NCI-H1694 treated with DMSO at 0.1 percent for 48 hours (cell line): ENCODE results near the gene KCNA1.

ENCODE experiments used
- DNase-seq: peaks from one replicate; lab custom pipeline; 2025; lab: John Stamatoyannopoulos, UW

Gene KCNA1

GRCh38 chr12:4960547-4960946 lies 50.8 kb downstream of the KCNA1 start:
- no peak for DNase-seq

- no peak for DNase-seq
These were observed 51.6 kb downstream of the KCNA1 start for GRCh38 chr12:4961311-4961710.

GRCh38 chr12:4962539-4963486 lies 53.1 kb downstream of the KCNA1 start:
- no peak for DNase-seq
